LNCAP (cell line): ENCODE results near the gene ZMAT1.

Experiments
- TF ChIP-seq, protein P1 (sequence below): fragments of 450-650 bp; IDR thresholded peaks from 2 replicates; pipeline ENCODE4 v1.5.1; 2017; ENCODE audit warnings: mild to moderate bottlenecking

Gene ZMAT1

GRCh38 chrX:101931488-101932248 lies at the start of gene ZMAT1:
TSS of gene ZMAT1 (minus strand) at chrX:101932027. CDS start at chrX:101932008, 19 bp downstream.
- TF ChIP-seq, protein P1, sequence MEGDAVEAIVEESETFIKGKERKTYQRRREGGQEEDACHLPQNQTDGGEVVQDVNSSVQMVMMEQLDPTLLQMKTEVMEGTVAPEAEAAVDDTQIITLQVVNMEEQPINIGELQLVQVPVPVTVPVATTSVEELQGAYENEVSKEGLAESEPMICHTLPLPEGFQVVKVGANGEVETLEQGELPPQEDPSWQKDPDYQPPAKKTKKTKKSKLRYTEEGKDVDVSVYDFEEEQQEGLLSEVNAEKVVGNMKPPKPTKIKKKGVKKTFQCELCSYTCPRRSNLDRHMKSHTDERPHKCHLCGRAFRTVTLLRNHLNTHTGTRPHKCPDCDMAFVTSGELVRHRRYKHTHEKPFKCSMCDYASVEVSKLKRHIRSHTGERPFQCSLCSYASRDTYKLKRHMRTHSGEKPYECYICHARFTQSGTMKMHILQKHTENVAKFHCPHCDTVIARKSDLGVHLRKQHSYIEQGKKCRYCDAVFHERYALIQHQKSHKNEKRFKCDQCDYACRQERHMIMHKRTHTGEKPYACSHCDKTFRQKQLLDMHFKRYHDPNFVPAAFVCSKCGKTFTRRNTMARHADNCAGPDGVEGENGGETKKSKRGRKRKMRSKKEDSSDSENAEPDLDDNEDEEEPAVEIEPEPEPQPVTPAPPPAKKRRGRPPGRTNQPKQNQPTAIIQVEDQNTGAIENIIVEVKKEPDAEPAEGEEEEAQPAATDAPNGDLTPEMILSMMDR: no peak

DNA sequence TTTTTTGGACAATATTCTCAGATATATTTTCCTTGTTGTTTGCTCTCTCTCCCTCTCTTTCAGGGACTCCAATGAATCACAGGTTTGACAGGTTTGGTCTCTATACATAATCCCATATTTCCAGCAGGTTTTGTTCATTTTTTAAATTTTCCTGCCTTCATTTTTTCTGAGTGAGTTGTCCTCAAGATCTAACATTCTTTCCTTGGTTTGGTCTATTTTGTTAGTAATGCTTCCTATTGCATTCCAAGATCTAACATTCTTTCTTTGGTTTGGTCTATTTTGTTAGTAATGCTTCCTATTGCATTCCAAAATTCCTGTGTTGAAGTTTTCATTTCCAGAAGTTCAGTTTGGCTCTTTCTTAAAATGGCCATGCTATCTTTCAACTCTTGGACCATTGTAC lies 45.3 kb upstream of the ZMAT1 start:
- TF ChIP-seq, protein P1: no peak

DNA sequence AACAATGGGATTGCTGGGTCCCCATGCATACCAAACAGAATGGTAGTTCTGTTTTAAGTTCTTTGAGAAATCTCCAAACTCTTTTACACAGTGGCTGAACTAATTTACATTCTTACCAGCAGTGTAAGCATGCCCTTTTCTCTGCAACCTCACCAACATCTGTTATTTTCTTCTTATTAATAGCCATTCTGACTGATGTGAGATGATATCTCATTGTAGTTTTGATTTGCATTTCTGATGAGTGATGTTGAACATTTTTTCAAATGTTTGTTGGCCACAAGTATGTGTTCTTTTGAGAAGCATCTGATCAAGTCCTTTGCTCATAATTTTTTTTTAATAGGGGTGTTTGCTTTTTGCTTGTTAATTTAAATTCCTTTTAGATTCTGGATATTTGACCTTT lies 41.2 kb upstream of the ZMAT1 start:
- TF ChIP-seq, protein P1: no peak

GRCh38 chrX:101958139-101958538 lies 26.3 kb upstream of the ZMAT1 start:
- TF ChIP-seq, protein P1: no peak

GRCh38 chrX:101957174-101957573 lies 25.3 kb upstream of the ZMAT1 start:
- TF ChIP-seq, protein P1: no peak

GRCh38 chrX:101956556-101956955 lies 24.7 kb upstream of the ZMAT1 start:
- TF ChIP-seq, protein P1: no peak

DNA sequence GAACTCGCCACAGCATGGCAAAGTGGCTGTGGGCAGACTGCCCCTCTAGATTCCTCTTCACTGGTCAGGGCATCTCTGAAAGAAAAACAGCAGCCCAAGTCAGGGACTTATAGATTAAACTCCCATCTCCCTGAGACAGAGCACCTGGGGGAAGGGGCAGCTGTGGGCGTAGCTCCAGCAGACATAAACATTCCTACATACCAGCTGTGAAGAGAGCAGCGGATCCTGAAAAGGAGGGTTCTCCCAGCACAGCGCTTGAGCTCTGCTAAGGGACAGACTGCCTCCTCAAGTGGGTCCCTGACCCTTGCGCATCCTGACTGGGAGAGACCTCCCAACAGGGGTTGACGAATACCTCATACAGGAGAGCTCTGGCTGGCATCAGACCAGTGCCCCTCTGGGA lies 18.8 kb upstream of the ZMAT1 start:
- TF ChIP-seq, protein P1: no peak

DNA sequence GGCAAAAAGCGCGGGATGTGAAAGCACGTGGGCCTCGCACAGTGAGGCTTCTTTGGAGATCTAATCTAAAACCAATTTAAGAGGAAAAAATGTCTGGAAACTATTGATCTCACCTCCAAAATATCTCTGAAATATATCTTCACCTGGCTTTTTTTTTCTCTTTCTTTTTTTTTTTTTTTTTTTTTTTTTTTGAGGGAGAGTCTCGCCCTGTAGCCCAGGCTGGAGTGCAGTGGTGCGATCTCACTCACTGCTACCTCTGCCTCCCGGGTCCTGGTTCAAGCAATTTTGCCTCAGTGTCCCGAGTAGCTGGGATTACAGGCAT lies 383 bp upstream of the ZMAT1 start:
- TF ChIP-seq, protein P1: no peak
